HPDE6-E6E7 (cell line): ENCODE results near the gene GREB1L.
A peak's percentile ranks its signal among the peaks of the same experiment; 100 is the strongest.
"Not testable (repeated sequence)": the region's sequence is repeated elsewhere in the genome, so short reads cannot be mapped to it uniquely, and the experiment has no call there.

ENCODE experiments used
- DNase-seq: peaks from one replicate; pipeline ENCODE4 v3.0.0; 2011; ENCODE audit warnings: missing footprints; ENCODE audit errors: extremely low spot score

The GREB1L gene

GRCh38 chr18:21366896-21367295, 124.9 kb downstream of the GREB1L start:
- DNase-seq: no peak

- DNase-seq: no peak
Measured at GRCh38 chr18:21369146-21369545, 127.1 kb downstream of the GREB1L start.

- DNase-seq: not testable (repeated sequence)
Measured at GRCh38 chr18:21369597-21369996, 127.6 kb downstream of the GREB1L start.

- no peak for DNase-seq
Measured at GRCh38 chr18:21383031-21383430, 141.0 kb downstream of the GREB1L start.

- DNase-seq: no peak
Measured at GRCh38 chr18:21386523-21387240, 144.7 kb downstream of the GREB1L start.

GRCh38 chr18:21387886-21388285, 145.9 kb downstream of the GREB1L start:
- DNase-seq: no peak

- no peak for DNase-seq
Measured at GRCh38 chr18:21389283-21389682, 147.3 kb downstream of the GREB1L start.

GRCh38 chr18:21389903-21390302, 147.9 kb downstream of the GREB1L start:
- no peak for DNase-seq

- DNase-seq: peak; percentile 39
Measured at GRCh38 chr18:21391074-21391673, 149.1 kb downstream of the GREB1L start.

- DNase-seq: no peak
Measured at GRCh38 chr18:21393986-21394385, 152.0 kb downstream of the GREB1L start.

GRCh38 chr18:21398121-21398520, 156.1 kb downstream of the GREB1L start:
- no peak for DNase-seq

- no peak for DNase-seq
Measured at GRCh38 chr18:21402272-21402671, 160.2 kb downstream of the GREB1L start.

- no peak for DNase-seq
Measured at GRCh38 chr18:21404426-21404825, 162.4 kb downstream of the GREB1L start.

- DNase-seq: no peak
Measured at GRCh38 chr18:21406116-21406515, 164.1 kb downstream of the GREB1L start.

- no peak for DNase-seq
Measured at GRCh38 chr18:21408681-21409080, 166.6 kb downstream of the GREB1L start.

- DNase-seq: peak; percentile 50
Measured at GRCh38 chr18:21433436-21433835, 191.4 kb downstream of the GREB1L start.

GRCh38 chr18:21439431-21439846, 197.4 kb downstream of the GREB1L start:
- peak; percentile 31 for DNase-seq

GRCh38 chr18:21441670-21442069, 199.6 kb downstream of the GREB1L start:
- DNase-seq: no peak

- no peak for DNase-seq
Measured at GRCh38 chr18:21443776-21444464, 201.9 kb downstream of the GREB1L start.

GRCh38 chr18:21444465-21445212, 202.6 kb downstream of the GREB1L start:
- DNase-seq: peak; percentile 47

- no peak for DNase-seq
Measured at GRCh38 chr18:21448299-21448698, 206.3 kb downstream of the GREB1L start.
